Ishikawa (cell line): ENCODE measurements around the gene LRRC26.
A peak's percentile ranks its signal among the peaks of the same experiment; 100 is the strongest.

Source experiments
- CEBPB ChIP-seq: IDR thresholded peaks from 2 replicates; pipeline ENCODE4 v1.6.1; 2012
- CREB1 ChIP-seq: IDR thresholded peaks from 2 replicates; pipeline ENCODE4 v1.6.1; 2012; ENCODE audit warnings: low read depth
- EGR1 ChIP-seq: IDR thresholded peaks from 2 replicates; pipeline ENCODE4 v1.6.1; 2012
- EP300 ChIP-seq: IDR thresholded peaks from 2 replicates; pipeline ENCODE4 v1.6.1; 2012; ENCODE audit warnings: borderline replicate concordance
- FOXM1 ChIP-seq: IDR thresholded peaks from 2 replicates; pipeline ENCODE4 v1.6.1; 2012; ENCODE audit warnings: low read depth, borderline replicate concordance
- MAX ChIP-seq: IDR thresholded peaks from 2 replicates; pipeline ENCODE4 v1.6.1; 2012
- NFIC ChIP-seq: IDR thresholded peaks from 2 replicates; pipeline ENCODE4 v1.6.1; 2012
- RAD21 ChIP-seq: IDR thresholded peaks from 2 replicates; pipeline ENCODE4 v1.6.1; 2012; ENCODE audit warnings: low read depth
- TAF1 ChIP-seq: IDR thresholded peaks from 2 replicates; pipeline ENCODE4 v1.6.1; 2012; ENCODE audit warnings: low read depth, mild to moderate bottlenecking
- TCF12 ChIP-seq: IDR thresholded peaks from 2 replicates; pipeline ENCODE4 v1.6.1; 2012; ENCODE audit warnings: low read depth
- TEAD4 ChIP-seq: IDR thresholded peaks from 2 replicates; pipeline ENCODE4 v1.6.1; 2012
- YY1 ChIP-seq: IDR thresholded peaks from 2 replicates; pipeline ENCODE4 v1.6.1; 2012; ENCODE audit warnings: low read depth
- ZBTB7A ChIP-seq: IDR thresholded peaks from 2 replicates; pipeline ENCODE4 v1.6.1; 2012; ENCODE audit warnings: low read depth
- TF ChIP-seq, protein P1 (sequence below): IDR thresholded peaks from 2 replicates; pipeline ENCODE4 v1.6.1; 2012; ENCODE audit warnings: low read depth, mild to moderate bottlenecking
- TF ChIP-seq, protein P2 (sequence below): IDR thresholded peaks from 2 replicates; pipeline ENCODE4 v1.6.1; 2012

The LRRC26 gene

DNA sequence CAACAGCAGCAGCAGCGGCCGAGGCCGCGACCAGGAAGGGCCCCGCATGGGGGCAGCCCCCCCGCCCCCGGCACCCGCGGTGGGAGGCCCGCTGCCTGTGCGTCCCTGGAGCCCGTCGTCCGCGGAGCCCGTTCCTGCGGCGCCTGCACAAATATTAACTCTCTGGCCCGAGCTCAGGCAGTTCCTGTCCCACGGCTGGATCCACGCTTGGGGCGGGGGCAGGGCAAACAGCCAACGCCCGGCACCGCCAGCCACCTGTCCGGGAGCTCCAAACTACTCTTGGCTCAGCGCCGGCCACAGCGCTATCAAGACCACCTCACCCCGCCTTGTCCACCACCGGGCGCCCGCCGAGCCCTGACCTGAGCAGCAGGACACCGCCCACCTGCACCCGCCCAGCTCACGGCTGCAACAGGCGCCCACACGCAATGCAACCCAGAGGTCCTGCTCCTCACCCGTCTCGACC is at the start of gene LRRC26:
TSS of gene LRRC26 (minus strand) at position 156 of the 463 bp plus-strand sequence. CDS start at position 48, 108 bp downstream.
- TF ChIP-seq TAF1, result no peak
- no peak for TF ChIP-seq NFIC
- TF ChIP-seq, protein P1, sequence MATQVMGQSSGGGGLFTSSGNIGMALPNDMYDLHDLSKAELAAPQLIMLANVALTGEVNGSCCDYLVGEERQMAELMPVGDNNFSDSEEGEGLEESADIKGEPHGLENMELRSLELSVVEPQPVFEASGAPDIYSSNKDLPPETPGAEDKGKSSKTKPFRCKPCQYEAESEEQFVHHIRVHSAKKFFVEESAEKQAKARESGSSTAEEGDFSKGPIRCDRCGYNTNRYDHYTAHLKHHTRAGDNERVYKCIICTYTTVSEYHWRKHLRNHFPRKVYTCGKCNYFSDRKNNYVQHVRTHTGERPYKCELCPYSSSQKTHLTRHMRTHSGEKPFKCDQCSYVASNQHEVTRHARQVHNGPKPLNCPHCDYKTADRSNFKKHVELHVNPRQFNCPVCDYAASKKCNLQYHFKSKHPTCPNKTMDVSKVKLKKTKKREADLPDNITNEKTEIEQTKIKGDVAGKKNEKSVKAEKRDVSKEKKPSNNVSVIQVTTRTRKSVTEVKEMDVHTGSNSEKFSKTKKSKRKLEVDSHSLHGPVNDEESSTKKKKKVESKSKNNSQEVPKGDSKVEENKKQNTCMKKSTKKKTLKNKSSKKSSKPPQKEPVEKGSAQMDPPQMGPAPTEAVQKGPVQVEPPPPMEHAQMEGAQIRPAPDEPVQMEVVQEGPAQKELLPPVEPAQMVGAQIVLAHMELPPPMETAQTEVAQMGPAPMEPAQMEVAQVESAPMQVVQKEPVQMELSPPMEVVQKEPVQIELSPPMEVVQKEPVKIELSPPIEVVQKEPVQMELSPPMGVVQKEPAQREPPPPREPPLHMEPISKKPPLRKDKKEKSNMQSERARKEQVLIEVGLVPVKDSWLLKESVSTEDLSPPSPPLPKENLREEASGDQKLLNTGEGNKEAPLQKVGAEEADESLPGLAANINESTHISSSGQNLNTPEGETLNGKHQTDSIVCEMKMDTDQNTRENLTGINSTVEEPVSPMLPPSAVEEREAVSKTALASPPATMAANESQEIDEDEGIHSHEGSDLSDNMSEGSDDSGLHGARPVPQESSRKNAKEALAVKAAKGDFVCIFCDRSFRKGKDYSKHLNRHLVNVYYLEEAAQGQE, result no peak
- TF ChIP-seq CEBPB, result no peak
- TF ChIP-seq TEAD4, result no peak
- no peak for TF ChIP-seq EP300
- no peak for TF ChIP-seq TCF12
- TF ChIP-seq ZBTB7A, result no peak
- TF ChIP-seq CREB1, result no peak
- no peak for TF ChIP-seq EGR1
- TF ChIP-seq, protein P2, sequence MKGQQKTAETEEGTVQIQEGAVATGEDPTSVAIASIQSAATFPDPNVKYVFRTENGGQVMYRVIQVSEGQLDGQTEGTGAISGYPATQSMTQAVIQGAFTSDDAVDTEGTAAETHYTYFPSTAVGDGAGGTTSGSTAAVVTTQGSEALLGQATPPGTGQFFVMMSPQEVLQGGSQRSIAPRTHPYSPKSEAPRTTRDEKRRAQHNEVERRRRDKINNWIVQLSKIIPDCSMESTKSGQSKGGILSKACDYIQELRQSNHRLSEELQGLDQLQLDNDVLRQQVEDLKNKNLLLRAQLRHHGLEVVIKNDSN, result no peak
- no peak for TF ChIP-seq YY1
- no peak for TF ChIP-seq RAD21
- no peak for TF ChIP-seq FOXM1
- TF ChIP-seq MAX, result no peak

GRCh38 chr9:137218754-137219271 is 49.0 kb upstream of the LRRC26 start:
- TF ChIP-seq, protein P1, result no peak
- no peak for TF ChIP-seq ZBTB7A
- TF ChIP-seq EGR1, result no peak
- TF ChIP-seq TAF1, result no peak
- TF ChIP-seq TCF12, result no peak
- TF ChIP-seq TEAD4, result no peak

- TF ChIP-seq EP300, result no peak
- TF ChIP-seq, protein P2, result no peak
- TF ChIP-seq NFIC, result no peak
- no peak for TF ChIP-seq MAX
- TF ChIP-seq CREB1, result no peak
- no peak for TF ChIP-seq FOXM1
- no peak for TF ChIP-seq EGR1
- TF ChIP-seq TAF1, result no peak
- no peak for TF ChIP-seq TCF12
- TF ChIP-seq, protein P1, result no peak
- TF ChIP-seq ZBTB7A, result no peak
- no peak for TF ChIP-seq TEAD4
- no peak for TF ChIP-seq YY1
- no peak for TF ChIP-seq CEBPB
- TF ChIP-seq RAD21, result no peak
Measured at GRCh38 chr9:137218212-137218753, 48.4 kb upstream of the LRRC26 start.

DNA sequence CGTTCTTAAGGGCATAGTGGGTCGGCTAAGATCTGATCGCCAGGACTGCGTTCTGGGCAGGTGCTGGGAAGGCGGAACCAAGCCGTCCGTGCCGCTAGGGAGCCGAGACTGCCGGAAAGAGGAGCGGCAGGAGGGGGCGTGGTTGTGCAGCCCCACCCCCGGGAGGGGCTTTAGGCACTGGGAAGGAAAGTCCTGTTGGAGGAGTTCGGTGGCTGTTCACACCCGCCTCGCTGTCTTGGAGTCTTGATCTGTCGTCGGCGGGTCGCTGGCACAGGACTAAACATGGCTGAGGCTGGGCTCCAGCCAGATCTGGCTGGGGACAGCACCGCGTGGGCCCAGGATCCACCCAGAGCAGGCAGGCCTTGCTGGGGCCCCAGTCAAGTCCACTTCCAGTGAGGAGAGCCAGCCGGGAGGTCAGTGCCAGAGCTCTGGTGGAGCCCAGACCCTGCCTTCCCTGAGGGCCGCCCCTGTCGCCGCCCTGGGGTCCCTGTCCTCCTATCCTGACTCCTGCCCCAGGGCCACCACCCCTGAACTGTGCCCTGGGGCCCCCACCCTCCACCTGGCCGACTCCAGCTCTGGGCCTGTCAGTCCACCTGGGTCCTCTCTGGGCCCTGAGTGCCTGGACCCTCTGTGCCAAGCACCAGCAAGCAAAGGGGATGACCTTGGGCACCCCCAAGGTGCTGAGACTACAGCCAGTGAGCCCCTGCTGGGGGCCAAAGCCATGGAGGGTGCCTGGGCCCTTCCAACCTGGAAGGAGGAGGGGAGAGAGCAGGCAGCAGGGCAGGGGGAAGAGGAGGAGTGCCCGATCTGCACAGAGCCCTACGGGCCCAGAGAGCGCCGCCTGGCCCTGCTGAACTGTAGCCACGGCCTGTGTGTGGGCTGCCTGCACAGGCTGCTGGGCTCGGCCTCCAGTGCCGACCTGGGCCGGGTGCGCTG is 47.7 kb upstream of the LRRC26 start:
- TF ChIP-seq ZBTB7A (0 out of 2 replicates have a peak, but pooled peaks have one; percentile 44), NFIC (no peak), EGR1 (no peak), MAX (peak; percentile 66), CEBPB (no peak), TEAD4 (no peak), TAF1 (no peak), YY1 (no peak), RAD21 (peak; percentile 9; the same call in 1 of the 2 replicates), TCF12 (no peak), FOXM1 (no peak), EP300 (no peak), CREB1 (no peak)
- TF ChIP-seq, protein P1, result no peak
- TF ChIP-seq, protein P2, result no peak
